ENCODE measurements around the gene UXT. TPM values are rescaled to one million over a fixed set of nuclear protein-coding genes. Genes with fewer than 3 reads are reported as not detected.

UXT gene
- total and polyA plus RNA-seq, 4 donors, result 55.4 to 103 (median 70.6) TPM

- 28% methylated on average over 19 of the region's 19 CpGs for WGBS (ENCODE audit: insufficient coverage)
- Histone ChIP-seq H3K4me3 (ENCODE audit: low read depth, low read length) (peak overlapping the region; percentile 48), H3K9me3 (ENCODE audit: control insufficient read depth, insufficient read depth, low read length) (no peaks in the 10 kb centered on the region), H3K27me3 (ENCODE audit: control insufficient read depth, insufficient read depth, low read length) (no peaks in the 10 kb centered on the region), H3K27ac (ENCODE audit: low read depth, low read length) (peak overlapping the region; percentile 87), H3K4me1 (ENCODE audit: control insufficient read depth, insufficient read depth, low read length) (peaks cover 13% of the 10 kb centered on the region), H3K36me3 (ENCODE audit: control insufficient read depth, insufficient read depth, low read length) (no peaks in the 10 kb centered on the region)
- no peak for DNase-seq (ENCODE audit: low read depth in 4 of 6, low spot score in 6 of 6)
Observed at GRCh38 chrX:47651043-47651905, 7.7 kb downstream of the UXT start.

- H3K4me1 ChIP-seq (ENCODE audit: control insufficient read depth, insufficient read depth, low read length), result peaks cover 13% of the 10 kb centered on the region
Observed at GRCh38 chrX:47650164-47651042, 8.6 kb downstream of the UXT start, which contains the start of gene ELK1. TSS of gene ELK1 (minus strand) at chrX:47650563. CDS start at chrX:47641441, 9,122 bp downstream.

GRCh38 chrX:47649781-47650163, 9.2 kb downstream of the UXT start:
- WGBS (ENCODE audit: insufficient coverage), result 33% methylated on average over 5 of the region's 11 CpGs
- Histone ChIP-seq H3K4me3 (ENCODE audit: low read depth, low read length) (peak overlapping the region; percentile 81), H3K36me3 (ENCODE audit: control insufficient read depth, insufficient read depth, low read length) (no peaks in the 10 kb centered on the region), H3K27ac (ENCODE audit: low read depth, low read length) (no peak overlapping the region), H3K4me1 (ENCODE audit: control insufficient read depth, insufficient read depth, low read length) (peaks cover 13% of the 10 kb centered on the region), H3K9me3 (ENCODE audit: control insufficient read depth, insufficient read depth, low read length) (no peaks in the 10 kb centered on the region), H3K27me3 (ENCODE audit: control insufficient read depth, insufficient read depth, low read length) (no peaks in the 10 kb centered on the region)
- DNase-seq (ENCODE audit: low read depth in 4 of 6, low spot score in 6 of 6), result peak in 1 of 6 donors; percentile 3

More at GRCh38 chrX:47650164-47651042, 8.6 kb downstream of the UXT start, which contains the start of gene ELK1:
- Histone ChIP-seq H3K9me3 (ENCODE audit: control insufficient read depth, insufficient read depth, low read length) (no peaks in the 10 kb centered on the region), H3K27ac (ENCODE audit: low read depth, low read length) (peak within 1 kb of the TSS; percentile 87), H3K4me3 (ENCODE audit: low read depth, low read length) (peak within 1 kb of the TSS; percentile 81), H3K36me3 (ENCODE audit: control insufficient read depth, insufficient read depth, low read length) (no peaks in the 10 kb centered on the region), H3K27me3 (ENCODE audit: control insufficient read depth, insufficient read depth, low read length) (no peaks in the 10 kb centered on the region)
- 38% methylated on average over 58 of the region's 65 CpGs for WGBS (ENCODE audit: insufficient coverage)
- DNase-seq (ENCODE audit: low read depth in 4 of 6, low spot score in 6 of 6), result peak; percentile 75 to 99 (median 89)

GRCh38 chrX:47649271-47649670, 9.7 kb downstream of the UXT start:
- H3K36me3 ChIP-seq (ENCODE audit: control insufficient read depth, insufficient read depth, low read length), result no peaks in the 10 kb centered on the region
- WGBS (ENCODE audit: insufficient coverage), result 35% methylated on average over 2 of the region's 8 CpGs
- H3K4me1 ChIP-seq (ENCODE audit: control insufficient read depth, insufficient read depth, low read length), result peaks cover 13% of the 10 kb centered on the region
- H3K4me3 ChIP-seq (ENCODE audit: low read depth, low read length), result peak overlapping the region; percentile 81
- H3K27ac ChIP-seq (ENCODE audit: low read depth, low read length), result no peak overlapping the region
- no peaks in the 10 kb centered on the region for H3K9me3 ChIP-seq (ENCODE audit: control insufficient read depth, insufficient read depth, low read length)
- peak in 1 of 6 donors; percentile 4 for DNase-seq (ENCODE audit: low read depth in 4 of 6, low spot score in 6 of 6)
- H3K27me3 ChIP-seq (ENCODE audit: control insufficient read depth, insufficient read depth, low read length), result no peaks in the 10 kb centered on the region

DNA sequence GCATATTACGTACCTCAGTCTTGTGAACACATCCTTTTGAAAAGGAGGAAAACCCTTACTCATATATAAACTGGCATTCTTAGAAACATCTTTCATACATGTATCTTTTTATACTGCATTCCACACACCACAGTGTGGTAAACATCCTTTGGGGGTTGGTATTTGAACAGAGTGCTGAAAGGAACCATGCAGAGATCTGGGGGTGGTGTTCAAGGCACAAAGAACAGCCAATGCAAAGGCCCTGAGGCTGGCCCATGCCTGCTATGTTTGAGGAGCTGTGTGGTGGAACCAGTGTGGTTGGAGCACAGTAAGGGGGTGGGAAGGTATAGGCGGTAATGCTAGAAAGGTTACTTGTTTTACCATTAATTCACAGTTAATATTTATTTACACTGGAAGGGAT, 10.6 kb downstream of the UXT start:
- WGBS (ENCODE audit: insufficient coverage), result 100% methylated on average over 1 of the region's 2 CpGs
- Histone ChIP-seq H3K27me3 (ENCODE audit: control insufficient read depth, insufficient read depth, low read length) (no peaks in the 10 kb centered on the region), H3K36me3 (ENCODE audit: control insufficient read depth, insufficient read depth, low read length) (no peaks in the 10 kb centered on the region)

DNA sequence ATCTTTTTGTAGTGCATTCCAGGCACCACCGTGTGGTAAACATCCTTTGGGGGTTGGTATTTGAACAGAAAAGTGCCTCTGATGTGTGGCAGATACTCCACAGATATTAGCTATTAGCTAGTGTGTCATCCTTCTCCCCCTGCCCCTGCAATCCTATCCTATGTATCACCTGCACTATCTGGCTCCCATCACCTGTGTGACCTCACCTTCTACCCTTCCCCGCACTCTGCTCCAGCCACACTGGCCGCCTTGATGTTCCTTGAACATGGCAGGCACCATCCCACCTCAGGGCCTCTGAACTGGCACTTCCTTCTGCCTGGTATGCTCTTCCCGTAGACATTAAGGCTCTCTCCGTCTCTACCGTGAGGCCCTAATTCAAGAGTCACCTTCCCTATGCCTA, 12.3 kb downstream of the UXT start:
- Histone ChIP-seq H3K4me1 (ENCODE audit: control insufficient read depth, insufficient read depth, low read length) (peaks cover 11% of the 10 kb centered on the region), H3K36me3 (ENCODE audit: control insufficient read depth, insufficient read depth, low read length) (no peaks in the 10 kb centered on the region), H3K9me3 (ENCODE audit: control insufficient read depth, insufficient read depth, low read length) (no peaks in the 10 kb centered on the region), H3K27ac (ENCODE audit: low read depth, low read length) (no peak overlapping the region), H3K4me3 (ENCODE audit: low read depth, low read length) (no peak overlapping the region), H3K27me3 (ENCODE audit: control insufficient read depth, insufficient read depth, low read length) (no peaks in the 10 kb centered on the region)
- no peak for DNase-seq (ENCODE audit: low read depth in 4 of 6, low spot score in 6 of 6)
- 85% methylated on average over 5 of the region's 6 CpGs for WGBS (ENCODE audit: insufficient coverage)

More for the DNA sequence above, 10.6 kb downstream of the UXT start:
- Histone ChIP-seq H3K9me3 (ENCODE audit: control insufficient read depth, insufficient read depth, low read length) (no peaks in the 10 kb centered on the region), H3K4me3 (ENCODE audit: low read depth, low read length) (no peak overlapping the region), H3K27ac (ENCODE audit: low read depth, low read length) (no peak overlapping the region), H3K4me1 (ENCODE audit: control insufficient read depth, insufficient read depth, low read length) (peaks cover 13% of the 10 kb centered on the region)
- DNase-seq (ENCODE audit: low read depth in 4 of 6, low spot score in 6 of 6), result no peak

DNA sequence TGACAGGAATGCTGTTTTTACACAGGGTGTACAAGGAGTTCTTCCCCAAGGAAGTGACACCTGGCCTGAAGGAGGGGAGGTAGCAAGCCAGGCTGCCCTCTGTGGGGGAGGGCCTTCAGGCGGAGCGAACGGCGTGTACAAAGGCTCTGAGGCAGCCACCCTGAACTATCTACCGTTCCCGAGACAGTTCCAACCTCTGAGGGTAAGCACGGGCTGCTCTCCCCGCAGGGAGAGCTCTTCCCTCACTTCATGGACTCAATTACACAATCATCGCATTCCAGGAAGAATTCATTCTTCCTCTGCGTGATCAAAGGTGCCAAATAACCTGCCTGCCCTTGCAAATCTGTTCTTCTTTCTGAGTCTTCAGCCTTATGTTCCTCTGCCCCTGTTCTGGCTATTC, 13.4 kb downstream of the UXT start:
- WGBS (ENCODE audit: insufficient coverage), result 75% methylated on average over 10 of the region's 10 CpGs
- no peaks in the 10 kb centered on the region for H3K27me3 ChIP-seq (ENCODE audit: control insufficient read depth, insufficient read depth, low read length)
- no peak overlapping the region for H3K27ac ChIP-seq (ENCODE audit: low read depth, low read length)
- H3K4me1 ChIP-seq (ENCODE audit: control insufficient read depth, insufficient read depth, low read length), result peaks cover 3% of the 10 kb centered on the region
- H3K4me3 ChIP-seq (ENCODE audit: low read depth, low read length), result no peak overlapping the region
- DNase-seq (ENCODE audit: low read depth in 4 of 6, low spot score in 6 of 6), result no peak
- H3K9me3 ChIP-seq (ENCODE audit: control insufficient read depth, insufficient read depth, low read length), result no peaks in the 10 kb centered on the region
- H3K36me3 ChIP-seq (ENCODE audit: control insufficient read depth, insufficient read depth, low read length), result peaks cover 6% of the 10 kb centered on the region

DNA sequence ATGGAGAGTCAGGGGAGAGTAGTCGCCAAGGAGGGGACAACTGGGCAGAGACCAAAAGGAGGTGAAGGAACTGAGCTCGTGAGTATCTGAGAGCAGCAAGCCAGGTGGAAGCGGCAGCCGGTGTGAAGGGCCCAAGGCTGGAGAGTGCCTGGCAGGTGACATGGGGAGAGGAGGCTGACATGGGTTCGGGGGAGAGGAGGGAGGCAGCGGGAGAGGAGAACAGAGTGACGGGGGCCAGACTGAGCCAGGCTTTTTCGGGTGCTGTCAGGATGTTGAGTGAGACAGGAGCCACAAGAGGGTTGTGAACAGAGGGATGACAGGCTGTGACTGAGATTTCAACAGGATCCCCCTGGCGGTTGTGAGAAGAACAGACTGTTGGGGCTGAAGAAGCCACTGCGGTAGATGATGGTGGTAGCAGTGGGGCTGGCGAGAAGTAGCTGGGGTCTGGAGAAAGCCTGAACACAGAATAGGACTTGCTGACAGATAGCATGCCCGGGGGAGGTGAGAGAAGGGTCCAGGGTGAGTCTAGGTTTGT, 14.4 kb downstream of the UXT start:
- Histone ChIP-seq H3K36me3 (ENCODE audit: control insufficient read depth, insufficient read depth, low read length) (peaks cover 10% of the 10 kb centered on the region), H3K27ac (ENCODE audit: low read depth, low read length) (no peak overlapping the region), H3K27me3 (ENCODE audit: control insufficient read depth, insufficient read depth, low read length) (no peaks in the 10 kb centered on the region), H3K4me1 (ENCODE audit: control insufficient read depth, insufficient read depth, low read length) (peaks cover 3% of the 10 kb centered on the region), H3K9me3 (ENCODE audit: control insufficient read depth, insufficient read depth, low read length) (no peaks in the 10 kb centered on the region), H3K4me3 (ENCODE audit: low read depth, low read length) (no peak overlapping the region)
- 49% methylated on average over 12 of the region's 12 CpGs for WGBS (ENCODE audit: insufficient coverage)
- DNase-seq (ENCODE audit: low read depth in 4 of 6, low spot score in 6 of 6), result peak in 1 of 6 donors; percentile 35

- peak in 1 of 6 donors; percentile 47 for DNase-seq (ENCODE audit: low read depth in 4 of 6, low spot score in 6 of 6)
- Histone ChIP-seq H3K36me3 (ENCODE audit: control insufficient read depth, insufficient read depth, low read length) (peaks cover 17% of the 10 kb centered on the region), H3K4me1 (ENCODE audit: control insufficient read depth, insufficient read depth, low read length) (no peaks in the 10 kb centered on the region), H3K4me3 (ENCODE audit: low read depth, low read length) (no peak overlapping the region), H3K27me3 (ENCODE audit: control insufficient read depth, insufficient read depth, low read length) (no peaks in the 10 kb centered on the region), H3K27ac (ENCODE audit: low read depth, low read length) (no peak overlapping the region), H3K9me3 (ENCODE audit: control insufficient read depth, insufficient read depth, low read length) (no peaks in the 10 kb centered on the region)
- WGBS (ENCODE audit: insufficient coverage), result 27% methylated on average over 1 of the region's 2 CpGs
Observed at GRCh38 chrX:47643926-47644325, 15.1 kb downstream of the UXT start.
